Kidney (tissue), 14 donors: ENCODE results near the gene HDAC1. TPM values are rescaled to one million over a fixed set of nuclear protein-coding genes. Genes with fewer than 3 reads are reported as not detected.
"Not testable (repeated sequence)": the region's sequence is repeated elsewhere in the genome, so short reads cannot be mapped to it uniquely, and the experiment has no call there.

ENCODE experiments used
- DNase-seq, 5 donors: peaks; one replicate each; pipeline ENCODE4 v3.0.0-alpha.2; 2013 to 2020
- FAIRE-seq: peaks from 2 replicates; lab custom pipeline; 2012; peaks lifted over from hg19 to GRCh38; lab: Jason Lieb, UNC
- H3K27ac ChIP-seq, 2 donors: one replicate each; pipeline ENCODE4 v1.7.0; 2013; ENCODE audit warnings: low read depth in 2 of 2, low read length in 2 of 2, inconsistent platforms in 1 of 2
- H3K27me3 ChIP-seq: one replicate; pipeline ENCODE4 v1.7.1; 2013; ENCODE audit warnings: low read length, inconsistent platforms; ENCODE audit not compliant: control insufficient read depth, insufficient read depth
- H3K36me3 ChIP-seq, 3 donors: one replicate each; pipeline versions ENCODE4 v1.7.0 to v1.7.1; 2013; ENCODE audit warnings: low read length in 3 of 3, control low read depth in 1 of 3, inconsistent platforms in 1 of 3; ENCODE audit not compliant: insufficient read depth in 3 of 3, control insufficient read depth in 2 of 3
- H3K4me1 ChIP-seq, 3 donors: one replicate each; pipeline versions ENCODE4 v1.7.0 to v1.7.1; 2013; ENCODE audit warnings: low read length in 3 of 3, inconsistent platforms in 1 of 3, low read depth in 1 of 3; ENCODE audit not compliant: control insufficient read depth in 2 of 3, insufficient read depth in 2 of 3
- H3K4me3 ChIP-seq, 3 donors: one replicate each; pipeline versions ENCODE4 v1.7.0 to v1.8.1; 2013; ENCODE audit warnings: low read length in 3 of 3, control low read depth in 1 of 3, inconsistent platforms in 1 of 3
- H3K9ac ChIP-seq, 3 donors: one replicate each; pipeline versions ENCODE4 v1.7.0 to v1.7.1; 2013; ENCODE audit warnings: low read length in 3 of 3, control low read depth in 1 of 3, inconsistent platforms in 1 of 3
- H3K9me3 ChIP-seq, 3 donors: one replicate each; pipeline versions ENCODE4 v1.7.0 to v1.7.1; 2013; ENCODE audit warnings: low read length in 3 of 3, control low read depth in 1 of 3, inconsistent platforms in 1 of 3; ENCODE audit not compliant: control insufficient read depth in 2 of 3, insufficient read depth in 1 of 3
- intact Hi-C: fragments of 100-400 bp; cut with DNase I; formaldehyde crosslinking; loops from one replicate; pipeline ENCODE4 v1.11.1; 2022
- polyA plus RNA-seq: library from polyadenylated mRNA; stranded (reverse); fragments of 350-450 nt; fragmentation: Illumina TruSeq; extraction: RNeasy Lipid Tissue Mini Kit (QIAGEN cat#74804); gene quantifications from one replicate; pipeline ENCODE4 v1.2.3, GENCODE V29; 2014; ENCODE audit warnings: low read depth, low replicate concordance; ENCODE audit not compliant: insufficient read depth
- total RNA-seq: library from RNA; stranded (reverse); fragmentation: NEBNext Ultra II Directional; extraction: Animal tissue kit (Norgen Biotek cat#: 25700); gene quantifications from one replicate; pipeline ENCODE4 v1.2.1, GENCODE V29; 2021
- TF ChIP-seq, protein P1 (sequence below): IDR thresholded peaks from 3 replicates; pipeline ENCODE4 v1.5.1; 2012; ENCODE audit warnings: mild to moderate bottlenecking, moderate library complexity, borderline replicate concordance; ENCODE audit not compliant: insufficient read depth; ENCODE audit errors: extremely low read depth
- donor health status: control.
- donor health status: control.
- donor health status: control.
- donor health status: control.
- donor health status: control.
- donor health status: DM: yes; HTN: yes; CAD: no.
- donor health status: Normal renal cell carcinoma (clear cell type).

Gene HDAC1
- total and polyA plus RNA-seq, 2 donors from 2014 or later = 68.8 to 89.7 TPM

DNA sequence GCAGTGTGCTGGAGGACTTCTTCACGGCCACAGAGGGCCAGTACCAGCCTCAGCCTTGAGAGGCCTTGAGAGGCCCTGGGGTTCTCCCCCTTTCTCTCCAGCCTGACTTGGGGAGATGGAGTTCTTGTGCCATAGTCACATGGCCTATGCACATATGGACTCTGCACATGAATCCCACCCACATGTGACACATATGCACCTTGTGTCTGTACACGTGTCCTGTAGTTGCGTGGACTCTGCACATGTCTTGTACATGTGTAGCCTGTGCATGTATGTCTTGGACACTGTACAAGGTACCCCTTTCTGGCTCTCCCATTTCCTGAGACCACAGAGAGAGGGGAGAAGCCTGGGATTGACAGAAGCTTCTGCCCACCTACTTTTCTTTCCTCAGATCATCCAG, 6.2 kb upstream of the HDAC1 start:
- Histone ChIP-seq H3K4me3 (no peak overlapping the region), H3K4me1 (no peaks in the 10 kb centered on the region), H3K9ac (no peak overlapping the region), H3K36me3 (no peaks in the 10 kb centered on the region), H3K9me3 (no peaks in the 10 kb centered on the region), H3K27ac (no peak overlapping the region), H3K27me3 (no peaks in the 10 kb centered on the region)
- TF ChIP-seq, protein P1, sequence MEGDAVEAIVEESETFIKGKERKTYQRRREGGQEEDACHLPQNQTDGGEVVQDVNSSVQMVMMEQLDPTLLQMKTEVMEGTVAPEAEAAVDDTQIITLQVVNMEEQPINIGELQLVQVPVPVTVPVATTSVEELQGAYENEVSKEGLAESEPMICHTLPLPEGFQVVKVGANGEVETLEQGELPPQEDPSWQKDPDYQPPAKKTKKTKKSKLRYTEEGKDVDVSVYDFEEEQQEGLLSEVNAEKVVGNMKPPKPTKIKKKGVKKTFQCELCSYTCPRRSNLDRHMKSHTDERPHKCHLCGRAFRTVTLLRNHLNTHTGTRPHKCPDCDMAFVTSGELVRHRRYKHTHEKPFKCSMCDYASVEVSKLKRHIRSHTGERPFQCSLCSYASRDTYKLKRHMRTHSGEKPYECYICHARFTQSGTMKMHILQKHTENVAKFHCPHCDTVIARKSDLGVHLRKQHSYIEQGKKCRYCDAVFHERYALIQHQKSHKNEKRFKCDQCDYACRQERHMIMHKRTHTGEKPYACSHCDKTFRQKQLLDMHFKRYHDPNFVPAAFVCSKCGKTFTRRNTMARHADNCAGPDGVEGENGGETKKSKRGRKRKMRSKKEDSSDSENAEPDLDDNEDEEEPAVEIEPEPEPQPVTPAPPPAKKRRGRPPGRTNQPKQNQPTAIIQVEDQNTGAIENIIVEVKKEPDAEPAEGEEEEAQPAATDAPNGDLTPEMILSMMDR = no peak
- no peak for DNase-seq
- no peak for FAIRE-seq
- intact Hi-C loops = no loop called here

DNA sequence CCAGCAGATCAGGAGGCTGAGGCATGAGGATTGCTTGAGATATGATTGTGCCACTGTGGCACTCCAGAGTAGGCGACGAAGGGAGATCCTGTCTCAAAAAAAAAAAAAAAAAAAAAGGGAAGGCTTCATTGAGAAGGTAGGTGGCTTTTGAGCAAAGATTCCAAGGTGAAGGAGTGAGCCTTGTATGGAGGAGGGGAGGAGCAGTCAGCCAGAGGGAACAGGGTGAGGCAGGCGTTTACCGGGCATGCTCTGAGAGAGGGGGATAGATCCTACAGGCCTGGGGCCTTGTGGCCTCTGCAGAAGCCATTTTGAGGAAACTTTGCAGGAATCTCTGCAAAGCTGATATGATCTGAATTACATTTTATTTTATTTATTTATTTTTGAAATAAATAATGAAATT, 5.1 kb upstream of the HDAC1 start:
- Histone ChIP-seq H3K9ac (no peak overlapping the region), H3K9me3 (no peaks in the 10 kb centered on the region), H3K4me3 (no peak overlapping the region), H3K27ac (no peak overlapping the region), H3K27me3 (no peaks in the 10 kb centered on the region), H3K4me1 (no peaks in the 10 kb centered on the region), H3K36me3 (no peaks in the 10 kb centered on the region)
- FAIRE-seq (no peak), DNase-seq (peak in 1 of 5 donors; percentile 26)
- intact Hi-C loops = no loop called here
- TF ChIP-seq, protein P1 = no peak

DNA sequence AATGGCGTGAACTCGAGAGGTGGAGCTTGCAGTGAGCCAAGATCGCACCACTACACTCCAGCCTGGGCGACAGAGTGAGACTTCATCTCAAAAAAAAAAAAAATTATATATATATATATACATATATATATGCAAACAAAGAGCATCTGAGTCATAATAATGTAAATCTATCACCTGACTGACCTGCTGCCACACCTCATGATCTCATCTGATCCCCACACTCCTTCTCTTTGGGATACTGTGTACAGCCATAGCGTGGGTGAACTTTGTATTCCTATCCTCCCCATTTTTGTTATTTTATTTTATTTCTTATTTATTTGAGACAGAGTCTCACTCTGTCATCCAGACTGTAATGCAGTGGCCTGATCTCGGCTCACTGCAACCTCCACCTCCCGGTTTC, 2.6 kb upstream of the HDAC1 start:
- Histone ChIP-seq H3K36me3 (no peaks in the 10 kb centered on the region), H3K9me3 (no peaks in the 10 kb centered on the region), H3K9ac (no peak overlapping the region), H3K27me3 (no peaks in the 10 kb centered on the region), H3K4me1 (peaks cover 0 to 2% (median 0%) of the 10 kb centered on the region in 3 donors), H3K27ac (no peak overlapping the region), H3K4me3 (no peak overlapping the region)
- TF ChIP-seq, protein P1 = no peak
- no peak for DNase-seq
- intact Hi-C loops = no loop called here
- FAIRE-seq = no peak

DNA sequence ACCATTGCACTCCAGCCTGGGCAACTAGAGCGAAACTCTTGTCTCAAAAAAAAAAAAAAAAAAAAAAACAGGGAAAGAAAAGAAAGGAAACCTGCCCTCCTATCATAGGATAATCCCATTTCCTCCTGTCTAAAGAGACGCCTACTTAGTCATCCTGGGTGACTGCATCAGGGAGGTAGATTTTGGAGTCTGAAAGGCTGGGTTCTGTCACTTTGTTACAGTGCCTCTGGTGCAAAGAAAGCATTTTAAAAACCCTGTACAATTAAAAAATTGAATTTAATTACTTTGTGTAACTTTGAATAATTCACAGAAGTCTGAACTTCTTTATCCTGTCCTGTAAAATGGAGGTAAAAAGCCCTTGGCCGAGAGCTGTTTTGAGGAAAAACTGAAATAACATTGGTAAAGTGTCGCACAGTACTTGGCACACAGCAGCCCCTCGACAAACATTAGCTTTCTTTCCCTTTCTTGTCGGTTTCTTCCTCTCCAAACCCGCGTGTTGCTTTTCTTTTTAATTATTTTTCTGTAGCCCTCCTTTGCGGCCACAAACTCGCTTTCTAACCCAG, 657 bp upstream of the HDAC1 start:
- Histone ChIP-seq H3K36me3 (no peaks in the 10 kb centered on the region), H3K9ac (peak overlapping the region; percentile 55 to 73 (median 70)), H3K4me3 (peak overlapping the region; percentile 80 to 97 (median 83)), H3K9me3 (no peaks in the 10 kb centered on the region), H3K27me3 (no peaks in the 10 kb centered on the region), H3K27ac (peak overlapping the region; percentile 35 to 89), H3K4me1 (peaks cover 0 to 2% (median 0%) of the 10 kb centered on the region in 3 donors)
- intact Hi-C loops = no loop called here
- TF ChIP-seq, protein P1 = no peak
- FAIRE-seq = no peak
- DNase-seq = no peak

DNA sequence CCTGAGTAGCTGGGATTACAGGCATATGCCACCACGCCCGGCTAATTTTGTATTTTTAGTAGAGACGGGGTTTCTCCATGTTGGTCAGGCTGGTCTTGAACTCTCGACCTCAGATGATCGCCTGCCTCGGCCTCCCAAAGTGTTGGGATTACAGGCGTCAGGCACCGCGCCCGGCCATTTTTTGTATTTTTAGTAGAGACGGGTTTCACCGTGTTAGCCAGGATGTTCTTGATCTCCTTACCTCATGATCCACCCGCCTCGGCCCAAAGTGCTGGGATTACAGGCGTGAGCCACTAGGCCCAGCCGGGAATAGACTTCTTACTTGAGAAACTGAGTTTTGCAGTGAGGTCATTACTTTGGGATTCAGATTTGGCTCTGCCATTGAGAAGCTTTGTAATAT, 6.3 kb downstream of the HDAC1 start:
- H3K27me3 ChIP-seq, DNase-seq, H3K4me1 ChIP-seq, FAIRE-seq, H3K4me3 ChIP-seq, H3K9ac ChIP-seq, H3K36me3 ChIP-seq, H3K27ac ChIP-seq, intact Hi-C loops, H3K9me3 ChIP-seq: not testable (repeated sequence)
